ENCODE measurements around the gene PTPN20. TPM values are rescaled to one million over a fixed set of nuclear protein-coding genes. Genes with fewer than 3 reads are reported as not detected.

The PTPN20 gene
- total RNA-seq, 1 experiment from 2014 or later, result not detected

- Histone ChIP-seq H4K8ac (replicated peaks; ENCODE audit: insufficient read length, low read depth, low read length) (no peak overlapping the region), H3K14ac (ENCODE audit: insufficient read depth, low read length) (no peak overlapping the region), H2BK12ac (ENCODE audit: insufficient read length, low read depth, low read length) (no peak overlapping the region), H2AK5ac (ENCODE audit: insufficient read length, low read length) (no peak overlapping the region), H3T11ph (ENCODE audit: low read length) (no peak overlapping the region), H3K4ac (ENCODE audit: low read depth, low read length) (no peak overlapping the region), H2BK120ac (ENCODE audit: low read depth, low read length, poor library complexity, severe bottlenecking) (no peak overlapping the region), H4K5ac (ENCODE audit: insufficient read length, low read depth, low read length) (no peak overlapping the region), H4K20me1 (ENCODE audit: control insufficient read depth, insufficient read depth, insufficient read length) (no peaks in the 10 kb centered on the region), H2AFZ (ENCODE audit: low read length) (no peak overlapping the region), H4K91ac (ENCODE audit: insufficient read length, low read depth, low read length) (no peak overlapping the region), H2BK20ac (ENCODE audit: low read depth, low read length, poor library complexity, severe bottlenecking) (no peak overlapping the region), H3K9ac (ENCODE audit: extremely low read depth, insufficient read length, low read length) (no peak overlapping the region), H3K56ac (ENCODE audit: insufficient read length, low read depth, low read length) (no peak overlapping the region), H3K9me3 (ENCODE audit: control insufficient read depth, low read depth, low read length) (no peaks in the 10 kb centered on the region), H3K23me2 (ENCODE audit: insufficient read length, low read depth, low read length, poor library complexity, severe bottlenecking) (no peaks in the 10 kb centered on the region), H2BK15ac (ENCODE audit: low read depth, low read length) (no peak overlapping the region), H3K27me3 (ENCODE audit: insufficient read depth, low read length) (no peaks in the 10 kb centered on the region), H3K79me2 (ENCODE audit: insufficient read depth, low read length) (no peaks in the 10 kb centered on the region), H2BK5ac (ENCODE audit: insufficient read length, low read length) (no peak overlapping the region), H3K27ac (ENCODE audit: insufficient read length, low read depth, low read length) (no peak overlapping the region), H3K4me1 (ENCODE audit: insufficient read depth, low read length) (no peaks in the 10 kb centered on the region), H3K23ac (ENCODE audit: insufficient read length, low read depth, low read length) (no peak overlapping the region), H3K4me2 (ENCODE audit: insufficient read depth, insufficient read length, low read length) (no peak overlapping the region), H3K18ac (ENCODE audit: insufficient read length, low read depth, low read length) (no peak overlapping the region), H3K79me1 (ENCODE audit: insufficient read depth, low read depth, low read length, poor library complexity, severe bottlenecking) (no peaks in the 10 kb centered on the region)
- Mint-ChIP-seq H3K9me3 (no peaks in the 10 kb centered on the region), H3K36me3 (ENCODE audit: insufficient read depth in 1 of 3, low read depth in 3 of 3) (no peaks in the 10 kb centered on the region), H3K27ac (no peak overlapping the region), H3K27me3 (ENCODE audit: low read depth) (peaks cover 2% of the 10 kb centered on the region; the same call in 1 of the 2 replicates), H3K4me1 (peaks cover 8% of the 10 kb centered on the region in 2 experiments; a peak in 3 of 4 replicates), H3K4me3 (no peak overlapping the region)
- no peak for TF ChIP-seq CTCF (conservative IDR thresholded peaks at IDR 0.05)
- no peak for DNase-seq
- no CpG with 5 or more reads among the region's 9 CpGs for WGBS (ENCODE audit: extremely low coverage, insufficient read length, low lambda C conversion rate)
Observed at GRCh38 chr10:47040041-47040491, 128.8 kb downstream of the PTPN20 start.

All from H9 (cell line).